Measurements from ENCODE around the gene HMGXB3.
"Not testable (repeated sequence)": the region's sequence is repeated elsewhere in the genome, so short reads cannot be mapped to it uniquely, and the experiment has no call there.

Gene HMGXB3

GRCh38 chr5:150068472-150068871 lies 67.9 kb downstream of the HMGXB3 start:
- no peak for DNase-seq (ENCODE audit: low spot score)

DNA sequence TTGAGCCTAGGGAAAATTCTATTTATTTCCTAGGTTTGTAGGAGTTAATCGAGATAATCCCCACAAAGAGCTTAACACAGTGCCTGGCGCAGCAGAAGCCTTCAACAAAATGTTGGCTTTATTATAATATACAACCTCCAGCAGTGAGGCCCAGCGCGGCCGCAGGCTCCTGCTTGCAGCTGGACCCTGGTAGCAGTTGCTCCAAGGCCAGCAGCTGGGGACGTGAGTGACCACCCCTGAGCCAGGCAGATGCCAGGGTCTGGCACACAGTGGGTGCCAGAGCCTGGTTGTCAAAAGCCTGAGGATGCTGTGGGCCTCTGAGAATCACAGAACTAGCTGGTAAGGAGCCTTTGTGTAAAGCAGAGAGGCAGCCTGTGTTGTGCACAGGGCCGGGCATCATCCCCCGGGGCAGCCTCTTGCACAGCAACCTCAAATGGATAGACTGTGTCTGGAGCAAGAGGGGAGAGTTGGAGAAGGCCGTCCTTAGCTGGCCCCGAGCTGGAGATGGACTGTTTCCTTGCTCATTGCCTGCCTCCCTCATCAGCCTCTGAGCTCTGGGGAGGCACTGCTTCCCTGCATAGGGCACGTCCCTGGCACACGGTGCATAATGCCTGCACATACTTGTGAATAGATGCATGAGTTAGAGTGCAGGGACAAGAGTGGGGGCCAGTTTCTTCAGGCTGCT lies 68.6 kb downstream of the HMGXB3 start:
- no peak for DNase-seq (ENCODE audit: low spot score)

DNA sequence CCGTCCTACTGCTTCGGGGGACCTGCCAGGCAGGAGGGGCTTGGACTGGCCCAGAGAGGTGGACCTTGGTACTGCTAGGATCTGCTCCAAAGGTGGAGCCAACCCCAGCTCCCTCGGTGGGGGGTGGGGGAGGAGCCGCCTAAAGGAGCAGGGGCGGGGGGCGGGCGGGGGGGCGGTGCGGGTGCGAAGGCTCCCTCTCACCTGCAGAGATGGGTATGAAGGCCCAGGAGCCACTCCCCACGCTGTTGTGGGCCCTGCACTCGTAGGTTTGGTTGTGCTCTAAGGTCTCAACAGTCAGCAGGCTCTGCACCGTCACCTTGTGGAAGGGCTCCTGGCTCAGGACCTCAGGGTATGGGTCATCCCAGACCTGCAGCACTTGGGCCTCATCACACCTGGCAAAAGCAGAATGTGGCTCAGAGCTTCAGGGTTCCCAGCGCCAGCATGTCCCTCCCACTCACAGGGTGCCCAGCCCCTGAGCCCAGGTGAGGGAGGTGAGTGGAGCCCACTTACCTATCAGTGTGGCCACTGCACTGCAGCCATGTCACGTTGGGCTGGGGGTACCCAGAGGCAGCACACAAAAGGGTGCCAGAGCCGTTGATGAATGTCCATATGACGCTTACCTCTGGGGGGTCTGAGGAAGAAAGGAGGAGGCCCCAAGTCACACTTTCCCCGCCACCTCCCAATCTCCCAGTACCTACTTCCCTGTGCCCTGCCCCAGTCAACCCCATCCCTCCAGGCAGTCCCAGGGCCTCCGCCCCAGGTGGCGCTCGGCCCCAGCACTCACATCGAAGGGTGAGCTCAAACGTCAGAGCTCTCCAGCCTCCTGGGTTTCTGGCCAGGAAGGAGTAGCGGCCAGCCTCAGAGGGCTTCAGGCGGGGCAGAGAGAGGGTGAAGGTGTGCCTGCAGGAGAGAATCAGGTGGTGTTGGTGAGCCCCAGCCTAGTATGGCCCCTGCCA lies 69.4 kb downstream of the HMGXB3 start:
- no peak for DNase-seq (ENCODE audit: low spot score)

- no peak for DNase-seq (ENCODE audit: low spot score)
Observed at GRCh38 chr5:150070821-150071220, 70.3 kb downstream of the HMGXB3 start.

DNA sequence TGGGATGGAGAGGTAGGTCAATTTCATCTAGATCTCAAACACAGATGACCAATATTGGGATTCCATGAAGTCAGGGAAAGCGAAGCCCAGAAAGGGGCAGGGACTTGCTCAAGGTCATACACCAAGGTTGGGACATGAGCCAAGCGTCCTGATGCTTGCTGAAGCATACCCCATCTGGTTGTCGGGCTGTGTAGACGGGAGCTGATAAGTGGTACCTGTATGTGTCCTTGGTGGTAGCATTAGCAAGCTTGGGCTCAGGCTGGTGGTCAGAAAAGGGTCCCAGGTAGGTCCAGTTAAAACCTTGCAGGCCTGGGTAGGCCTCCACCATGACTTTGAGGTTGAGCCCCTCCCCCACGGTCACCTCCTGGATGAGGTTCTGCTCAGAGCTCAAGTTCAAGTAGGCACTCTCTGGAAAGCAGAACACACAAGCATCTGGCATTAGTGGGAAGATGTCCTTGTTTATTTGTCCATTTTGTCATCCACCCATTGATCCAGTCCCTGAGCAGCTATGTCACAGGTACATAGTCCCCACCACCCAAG lies 72.6 kb downstream of the HMGXB3 start:
- DNase-seq (ENCODE audit: low spot score) = no peak

DNA sequence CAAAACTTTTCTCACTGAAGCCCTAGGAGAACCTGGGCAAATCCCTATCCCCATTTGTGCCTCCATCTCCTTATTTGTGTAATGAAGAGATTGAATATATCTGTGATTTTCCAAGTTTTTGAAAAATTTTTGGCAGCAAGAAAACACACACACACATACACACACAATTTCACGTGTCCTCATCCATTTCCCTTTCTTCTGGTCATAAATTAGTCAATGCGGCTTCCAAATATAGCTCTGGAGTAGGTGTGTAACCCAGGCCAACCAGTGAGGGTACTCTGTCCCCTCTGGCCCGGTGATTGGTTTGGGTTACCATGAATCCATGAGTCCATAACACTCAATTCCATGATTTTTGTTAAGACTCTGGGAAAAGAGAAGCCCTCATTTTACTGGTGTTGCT lies 73.1 kb downstream of the HMGXB3 start:
- DNase-seq (ENCODE audit: low spot score) = no peak

GRCh38 chr5:150075233-150075632 lies 74.7 kb downstream of the HMGXB3 start:
- no peak for DNase-seq (ENCODE audit: low spot score)

DNA sequence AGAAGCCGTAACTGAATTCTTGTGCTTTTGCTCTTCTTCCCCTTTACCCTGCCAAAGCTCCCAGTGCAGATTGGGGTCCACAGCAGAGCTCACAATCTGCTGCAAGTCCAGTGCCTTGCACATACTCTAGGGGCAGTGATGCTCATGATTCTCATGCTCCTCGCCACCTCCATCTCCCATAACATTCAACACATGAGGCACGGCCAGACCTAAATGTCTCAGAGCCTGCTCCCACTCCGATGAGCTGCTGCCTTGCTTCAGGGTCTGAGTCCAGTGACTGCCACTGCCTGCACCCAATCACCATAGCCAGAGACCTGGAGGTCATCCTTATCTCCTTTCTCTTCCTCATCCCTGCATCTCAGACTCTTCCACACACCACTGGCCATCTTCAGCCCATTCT lies 75.3 kb downstream of the HMGXB3 start:
- no peak for DNase-seq (ENCODE audit: low spot score)

- no peak for DNase-seq (ENCODE audit: low spot score)
Observed at GRCh38 chr5:150077060-150077459, 76.5 kb downstream of the HMGXB3 start.

- DNase-seq (ENCODE audit: low spot score) = no peak
Observed at GRCh38 chr5:150077996-150078801, 77.7 kb downstream of the HMGXB3 start.

- DNase-seq (ENCODE audit: low spot score) = no peak
Observed at GRCh38 chr5:150078802-150079689, 78.5 kb downstream of the HMGXB3 start.

GRCh38 chr5:150079909-150080461 lies 79.4 kb downstream of the HMGXB3 start:
- DNase-seq (ENCODE audit: low spot score) = no peak

GRCh38 chr5:150080696-150081435 lies 80.3 kb downstream of the HMGXB3 start:
- no peak for DNase-seq (ENCODE audit: low spot score)

- peak; percentile 77 for DNase-seq (ENCODE audit: low spot score)
Observed at GRCh38 chr5:150081541-150082283, 81.2 kb downstream of the HMGXB3 start.

DNA sequence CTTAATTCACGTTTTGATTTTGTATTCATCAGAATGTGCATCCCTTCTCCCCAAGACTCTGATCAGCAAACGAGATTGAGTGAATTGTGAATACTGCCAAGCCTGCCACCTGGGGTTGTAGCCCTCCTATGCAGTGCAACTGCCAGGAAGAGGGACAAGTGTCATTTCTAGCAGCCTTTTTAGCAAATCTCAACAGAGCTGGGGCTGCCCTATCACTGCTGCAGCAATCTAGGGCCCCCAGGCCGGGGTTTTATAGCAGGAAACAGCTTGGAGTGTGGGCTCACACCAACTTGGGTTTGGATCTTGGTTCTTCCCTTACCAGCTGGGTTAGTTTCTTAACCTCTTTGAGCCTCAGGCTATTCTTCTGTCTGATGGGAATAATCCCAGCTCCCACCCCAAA lies 81.8 kb downstream of the HMGXB3 start:
- no peak for DNase-seq (ENCODE audit: low spot score)

DNA sequence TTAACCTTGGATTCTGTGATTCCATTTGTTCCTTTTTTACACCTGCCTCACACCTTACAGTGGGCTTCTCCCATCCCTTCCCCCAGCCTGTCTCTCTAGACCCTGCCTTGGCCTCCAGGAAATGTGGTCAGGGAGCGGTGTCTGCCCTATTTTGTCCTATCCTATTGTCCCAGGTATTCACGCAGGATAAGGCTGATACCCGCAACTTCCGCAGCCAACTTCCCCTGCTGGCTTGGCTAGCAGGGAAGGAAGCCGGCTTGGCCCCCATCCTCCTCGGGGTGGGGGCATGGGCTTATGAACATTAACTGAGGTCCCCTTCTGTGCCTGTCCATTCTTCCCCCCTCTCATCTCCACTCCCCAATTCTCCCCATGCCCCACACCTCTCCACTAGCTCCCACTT lies 82.3 kb downstream of the HMGXB3 start:
- peak; percentile 41 for DNase-seq (ENCODE audit: low spot score)

DNA sequence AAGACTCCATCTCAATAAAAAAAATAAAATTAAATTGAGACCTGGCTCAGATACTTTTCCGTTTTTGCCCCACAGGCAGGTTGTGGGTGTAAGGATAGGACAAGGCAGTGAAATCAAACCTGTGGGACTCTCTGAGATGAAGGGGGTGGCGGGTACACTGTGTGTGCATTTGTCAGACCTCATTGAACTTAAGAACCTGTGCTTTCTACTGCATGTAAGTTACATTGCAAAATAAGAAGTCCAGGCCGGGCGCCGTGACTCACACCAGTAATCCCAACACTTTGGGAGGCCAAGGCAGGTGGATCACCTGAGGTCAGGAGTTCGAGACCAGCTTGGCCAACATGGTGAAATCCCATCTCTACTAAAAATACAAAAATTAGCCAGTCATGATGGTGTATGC lies 84.2 kb downstream of the HMGXB3 start:
- not testable (repeated sequence) for DNase-seq (ENCODE audit: low spot score)

- DNase-seq (ENCODE audit: low spot score) = no peak
Observed at GRCh38 chr5:150085191-150085912, 84.8 kb downstream of the HMGXB3 start.

Measured in pons (tissue), 1 donor.